ENCODE results near the gene REEP3. TPM values are rescaled to one million over a fixed set of nuclear protein-coding genes. Genes with fewer than 3 reads are reported as not detected.

Gene REEP3
- total and polyA plus RNA-seq, 2 of the 8 experiments (the other 6 are each of a cell fraction or from before 2014, with no cell fraction given) = 5.8 to 31.5 TPM

- H3K56ac ChIP-seq (replicated peaks; ENCODE audit: insufficient read length, low read depth, low read length) = no peak overlapping the region
- H2BK15ac ChIP-seq (ENCODE audit: low read length) = no peak overlapping the region
- no peak overlapping the region for H2AK5ac ChIP-seq (ENCODE audit: low read depth, low read length)
- H3K9me3 ChIP-seq (ENCODE audit: insufficient read depth in 2 of 2, low read depth in 1 of 2, low read length in 1 of 2) = no peaks in the 10 kb centered on the region
- H3K27ac ChIP-seq (ENCODE audit: low read depth, low read length) = no peak overlapping the region
- FAIRE-seq (no peak), DNase-seq (ENCODE audit: low read depth in 1 of 2, low spot score in 2 of 2) (no peak)
- no peaks in the 10 kb centered on the region; the same call in 1 of the 2 replicates for H3K79me1 ChIP-seq (ENCODE audit: low read depth, low read length)
- H2BK12ac ChIP-seq (ENCODE audit: low read depth, low read length) = no peak overlapping the region
- H3K4me1 ChIP-seq (replicated peaks in 1 of 4; ENCODE audit: control insufficient read depth in 3 of 4, insufficient read depth in 4 of 4, low read length in 3 of 4) = peaks cover 0 to 4% (median 3%) of the 10 kb centered on the region in 4 experiments; a peak in 4 of 7 replicates
- ChIA-PET CTCF (ENCODE audit: partially characterized antibody) (interaction anchor here (1.4 kb wide), 2 partner anchors 16 to 130 kb away, joined by 3 to 4 read pairs; no protein-coding TSS in a partner anchor), POLR2A (ENCODE audit: partially characterized antibody) (no interaction called here)
- H3K23me2 ChIP-seq (ENCODE audit: low read depth, low read length) = no peaks in the 10 kb centered on the region; the same call in 1 of the 2 replicates
- no peak overlapping the region for H4K5ac ChIP-seq (ENCODE audit: insufficient read length, low read depth, low read length)
- no peak overlapping the region for H3K4me3 ChIP-seq (ENCODE audit: extremely low read depth in 1 of 4, insufficient read depth in 2 of 4, low read depth in 3 of 4, low read length in 4 of 4)
- no peak overlapping the region for H3K18ac ChIP-seq (ENCODE audit: extremely low read depth, low read length)
- H3K4me2 ChIP-seq (ENCODE audit: insufficient read depth in 1 of 2, low read depth in 2 of 2, low read length in 2 of 2) = no peak overlapping the region
- H3K36me3 ChIP-seq (ENCODE audit: control insufficient read depth in 2 of 4, insufficient read depth in 4 of 4, low read length in 3 of 4) = no peaks in the 10 kb centered on the region
- no peak overlapping the region for H3K4ac ChIP-seq (replicated peaks; ENCODE audit: insufficient read length, low read depth, low read length)
- no peak overlapping the region for H2BK20ac ChIP-seq (ENCODE audit: low read length)
- no peak overlapping the region for H3K9ac ChIP-seq (replicated peaks in 1 of 4; ENCODE audit: extremely low read depth in 1 of 4, low read depth in 3 of 4, low read length in 3 of 4)
- no peak overlapping the region for H3K14ac ChIP-seq (ENCODE audit: insufficient read length)
- 83% methylated on average over 1 of the region's 1 CpG; no CpG with 5 or more reads in 1 of the 2 experiments for WGBS, 2 experiments (ENCODE audit: extremely low coverage in 1 of 2, insufficient coverage in 1 of 2, insufficient read length in 1 of 2, insufficient replicate concordance in 2 of 2, low coverage in 1 of 2, low lambda C conversion rate in 2 of 2, missing lambda C conversion rate in 1 of 2)
- no peak overlapping the region for H3K23ac ChIP-seq (ENCODE audit: insufficient read length)
- no peaks in the 10 kb centered on the region for H4K20me1 ChIP-seq (replicated peaks in 1 of 2; ENCODE audit: control insufficient read depth in 1 of 2, insufficient read depth in 2 of 2, low read length in 2 of 2)
- H4K91ac ChIP-seq (replicated peaks; ENCODE audit: insufficient read length, low read length) = no peak overlapping the region
- H3K79me2 ChIP-seq (ENCODE audit: control insufficient read depth in 1 of 2, insufficient read depth in 2 of 2, low read length in 2 of 2) = peaks cover 0 to 81% of the 10 kb centered on the region in 2 experiments; a peak in 2 of 4 replicates
- H4K8ac ChIP-seq (ENCODE audit: extremely low read depth, insufficient read depth, low read length) = no peak overlapping the region
- H2BK5ac ChIP-seq (ENCODE audit: low read depth, low read length) = no peak overlapping the region
- no peak overlapping the region for H2AFZ ChIP-seq (ENCODE audit: low read length)
- H2BK120ac ChIP-seq (replicated peaks; ENCODE audit: low read depth, low read length) = no peak overlapping the region
- no peaks in the 10 kb centered on the region for H3K27me3 ChIP-seq (replicated peaks in 1 of 4; ENCODE audit: control insufficient read depth in 3 of 4, extremely low read depth in 1 of 4, insufficient read depth in 3 of 4, low read length in 3 of 4)
- no peak for TF ChIP-seq SIX5 (IDR thresholded peaks at IDR 0.05; ENCODE audit: low read depth, low read length)
- no peak for TF ChIP-seq CHD2 (IDR thresholded peaks at IDR 0.05; ENCODE audit: low read length)
- TF ChIP-seq, protein P1, sequence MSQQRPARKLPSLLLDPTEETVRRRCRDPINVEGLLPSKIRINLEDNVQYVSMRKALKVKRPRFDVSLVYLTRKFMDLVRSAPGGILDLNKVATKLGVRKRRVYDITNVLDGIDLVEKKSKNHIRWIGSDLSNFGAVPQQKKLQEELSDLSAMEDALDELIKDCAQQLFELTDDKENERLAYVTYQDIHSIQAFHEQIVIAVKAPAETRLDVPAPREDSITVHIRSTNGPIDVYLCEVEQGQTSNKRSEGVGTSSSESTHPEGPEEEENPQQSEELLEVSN (IDR thresholded peaks at IDR 0.05) = no peak
- TF ChIP-seq BCL11A (IDR thresholded peaks at IDR 0.05; ENCODE audit: low read depth in 2 of 2, low read length in 2 of 2) = no peak
- TF ChIP-seq PHF8 (conservative IDR thresholded peaks at IDR 0.05; ENCODE audit: low read depth, low read length) = no peak
- no peak for TF ChIP-seq RNF2 (IDR thresholded peaks at IDR 0.05; ENCODE audit: borderline replicate concordance, low read depth, low read length, missing control alignments, poor library complexity, severe bottlenecking)
- TF ChIP-seq JUND (IDR thresholded peaks at IDR 0.05; ENCODE audit: low read length) = no peak
- TF ChIP-seq KDM4A (IDR thresholded peaks at IDR 0.05; ENCODE audit: low read depth, low read length, severe bottlenecking) = no peak
- TF ChIP-seq POLR2A (IDR thresholded peaks at IDR 0.05; ENCODE audit: control extremely low read depth in 1 of 2, low read depth in 2 of 2, low read length in 2 of 2) = no peak
These were observed 22.5 kb upstream of the REEP3 start for GRCh38 chr10:63498665-63499064.

All from H1 (cell line).